ENCODE measurements around the gene SMYD3.
"Not testable (repeated sequence)": the region's sequence is repeated elsewhere in the genome, so short reads cannot be mapped to it uniquely, and the experiment has no call there.

The SMYD3 gene

GRCh38 chr1:246032984-246033383, 474.1 kb downstream of the SMYD3 start:
- WGBS, 2 experiments (ENCODE audit: insufficient coverage in 2 of 2) = 100% methylated on average over 1 of the region's 1 CpG; no CpG with 5 or more reads in 1 of the 2 experiments
- H3K9me3 ChIP-seq (ENCODE audit: control insufficient read depth, low read length) = no peaks in the 10 kb centered on the region
- H3K4me3 ChIP-seq (ENCODE audit: extremely low read depth, insufficient read depth, low read length, poor library complexity, severe bottlenecking) = no peak overlapping the region
- H3K4me1 ChIP-seq (ENCODE audit: control insufficient read depth, insufficient read depth, low read length, poor library complexity, severe bottlenecking) = no peaks in the 10 kb centered on the region
- H3K27ac ChIP-seq (ENCODE audit: low read depth, low read length, severe bottlenecking) = no peak overlapping the region
- no peaks in the 10 kb centered on the region for H3K36me3 ChIP-seq (ENCODE audit: control insufficient read depth, insufficient read depth, low read length)

- WGBS, 2 experiments (ENCODE audit: insufficient coverage in 2 of 2) = 89 to 100% methylated on average over 1 to 3 of the region's 3 CpGs
- no peak overlapping the region for H3K27ac ChIP-seq (ENCODE audit: low read depth, low read length, severe bottlenecking)
- no peaks in the 10 kb centered on the region for H3K36me3 ChIP-seq (ENCODE audit: control insufficient read depth, insufficient read depth, low read length)
- H3K9me3 ChIP-seq (ENCODE audit: control insufficient read depth, low read length) = no peaks in the 10 kb centered on the region
- H3K4me3 ChIP-seq (ENCODE audit: extremely low read depth, insufficient read depth, low read length, poor library complexity, severe bottlenecking) = no peak overlapping the region
- H3K4me1 ChIP-seq (ENCODE audit: control insufficient read depth, insufficient read depth, low read length, poor library complexity, severe bottlenecking) = no peaks in the 10 kb centered on the region
These were observed 475.0 kb downstream of the SMYD3 start for GRCh38 chr1:246032031-246032551.

GRCh38 chr1:246029616-246030015, 477.5 kb downstream of the SMYD3 start:
- WGBS, 2 experiments (ENCODE audit: insufficient coverage in 2 of 2) = no CpG with 5 or more reads among the region's 1 CpG
- no peak overlapping the region for H3K27ac ChIP-seq (ENCODE audit: low read depth, low read length, severe bottlenecking)

DNA sequence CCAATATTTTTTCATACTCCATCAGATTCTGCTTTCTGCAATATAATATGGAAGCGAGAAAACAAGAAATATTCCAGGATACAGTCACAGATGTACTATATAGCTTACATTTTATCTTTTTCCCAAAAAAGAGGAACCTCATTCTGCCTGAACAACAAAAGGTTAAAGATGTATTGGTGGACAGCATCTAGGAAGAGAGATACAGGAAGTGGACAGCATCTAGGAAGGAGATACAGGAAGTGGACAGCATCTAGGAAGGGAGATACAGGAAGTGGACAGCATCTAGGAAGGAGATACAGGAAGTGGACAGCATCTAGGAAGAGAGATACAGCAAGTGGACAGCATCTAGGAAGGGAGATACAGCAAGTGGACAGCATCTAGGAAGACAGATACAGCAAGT, 483.0 kb downstream of the SMYD3 start:
- H3K27ac ChIP-seq (ENCODE audit: low read depth, low read length, severe bottlenecking); H3K4me1 ChIP-seq (ENCODE audit: control insufficient read depth, insufficient read depth, low read length, poor library complexity, severe bottlenecking); H3K9me3 ChIP-seq (ENCODE audit: control insufficient read depth, low read length); H3K4me3 ChIP-seq (ENCODE audit: extremely low read depth, insufficient read depth, low read length, poor library complexity, severe bottlenecking); H3K36me3 ChIP-seq (ENCODE audit: control insufficient read depth, insufficient read depth, low read length): not testable (repeated sequence)
- WGBS, 2 experiments (ENCODE audit: insufficient coverage in 2 of 2) = 80 to 100% methylated on average over 1 of the region's 1 CpG

More at GRCh38 chr1:246029616-246030015, 477.5 kb downstream of the SMYD3 start:
- H3K4me3 ChIP-seq (ENCODE audit: extremely low read depth, insufficient read depth, low read length, poor library complexity, severe bottlenecking) = no peak overlapping the region
- no peaks in the 10 kb centered on the region for H3K4me1 ChIP-seq (ENCODE audit: control insufficient read depth, insufficient read depth, low read length, poor library complexity, severe bottlenecking)
- no peaks in the 10 kb centered on the region for H3K9me3 ChIP-seq (ENCODE audit: control insufficient read depth, low read length)
- H3K36me3 ChIP-seq (ENCODE audit: control insufficient read depth, insufficient read depth, low read length) = no peaks in the 10 kb centered on the region

DNA sequence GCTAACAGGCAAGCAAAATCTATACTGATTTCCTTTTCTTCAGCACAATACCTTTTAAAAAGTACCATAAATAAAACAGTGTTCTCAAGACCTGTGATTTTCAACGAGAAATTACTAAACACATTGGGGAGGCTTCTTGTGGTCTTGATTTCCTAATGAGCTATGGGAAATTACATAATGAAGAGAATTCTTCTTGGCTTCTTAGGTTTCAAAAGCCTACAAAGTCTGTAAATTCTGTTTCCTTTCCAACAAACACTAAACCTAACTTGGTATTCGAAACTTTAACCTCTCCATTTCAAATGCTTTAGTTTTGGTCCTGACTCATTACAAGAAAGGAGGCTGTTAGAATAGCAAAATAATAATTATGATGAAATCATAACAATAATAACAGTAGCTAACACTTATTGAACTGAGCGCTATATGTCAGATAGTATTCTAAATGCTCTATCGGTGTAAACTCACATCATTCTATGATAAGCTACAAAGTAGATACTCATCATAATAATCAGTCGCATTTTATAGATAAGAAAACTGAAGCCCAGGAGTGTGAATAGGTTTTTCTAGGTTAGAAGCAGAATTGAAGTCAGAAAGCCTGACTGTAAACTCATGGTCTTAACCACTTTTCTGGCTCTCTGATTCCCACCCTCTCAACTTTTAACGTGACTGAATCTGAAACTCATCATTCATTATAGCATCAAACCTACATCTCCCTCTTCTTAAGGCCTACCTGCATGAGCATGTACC, 486.7 kb downstream of the SMYD3 start:
- 83 to 86% methylated on average over 1 of the region's 6 CpGs for WGBS, 2 experiments (ENCODE audit: insufficient coverage in 2 of 2)
- no peaks in the 10 kb centered on the region for H3K36me3 ChIP-seq (ENCODE audit: control insufficient read depth, insufficient read depth, low read length)
- H3K4me1 ChIP-seq (ENCODE audit: control insufficient read depth, insufficient read depth, low read length, poor library complexity, severe bottlenecking) = no peaks in the 10 kb centered on the region
- no peaks in the 10 kb centered on the region for H3K9me3 ChIP-seq (ENCODE audit: control insufficient read depth, low read length)
- H3K4me3 ChIP-seq (ENCODE audit: extremely low read depth, insufficient read depth, low read length, poor library complexity, severe bottlenecking) = no peak overlapping the region
- no peak overlapping the region for H3K27ac ChIP-seq (ENCODE audit: low read depth, low read length, severe bottlenecking)

GRCh38 chr1:246018146-246018545, 488.9 kb downstream of the SMYD3 start:
- H3K4me1 ChIP-seq (ENCODE audit: control insufficient read depth, insufficient read depth, low read length, poor library complexity, severe bottlenecking) = no peaks in the 10 kb centered on the region
- no peak overlapping the region for H3K27ac ChIP-seq (ENCODE audit: low read depth, low read length, severe bottlenecking)
- H3K36me3 ChIP-seq (ENCODE audit: control insufficient read depth, insufficient read depth, low read length) = no peaks in the 10 kb centered on the region
- no peak overlapping the region for H3K4me3 ChIP-seq (ENCODE audit: extremely low read depth, insufficient read depth, low read length, poor library complexity, severe bottlenecking)
- H3K9me3 ChIP-seq (ENCODE audit: control insufficient read depth, low read length) = no peaks in the 10 kb centered on the region
- 85% methylated on average over 3 of the region's 4 CpGs; no CpG with 5 or more reads in 1 of the 2 experiments for WGBS, 2 experiments (ENCODE audit: insufficient coverage in 2 of 2)

GRCh38 chr1:246012341-246012740, 494.7 kb downstream of the SMYD3 start:
- Histone ChIP-seq H3K27ac (ENCODE audit: low read depth, low read length, severe bottlenecking) (no peak overlapping the region), H3K9me3 (ENCODE audit: control insufficient read depth, low read length) (no peaks in the 10 kb centered on the region), H3K36me3 (ENCODE audit: control insufficient read depth, insufficient read depth, low read length) (no peaks in the 10 kb centered on the region), H3K4me1 (ENCODE audit: control insufficient read depth, insufficient read depth, low read length, poor library complexity, severe bottlenecking) (no peaks in the 10 kb centered on the region), H3K4me3 (ENCODE audit: extremely low read depth, insufficient read depth, low read length, poor library complexity, severe bottlenecking) (no peak overlapping the region)
- WGBS, 2 experiments (ENCODE audit: insufficient coverage in 2 of 2) = no CpG with 5 or more reads among the region's 5 CpGs

DNA sequence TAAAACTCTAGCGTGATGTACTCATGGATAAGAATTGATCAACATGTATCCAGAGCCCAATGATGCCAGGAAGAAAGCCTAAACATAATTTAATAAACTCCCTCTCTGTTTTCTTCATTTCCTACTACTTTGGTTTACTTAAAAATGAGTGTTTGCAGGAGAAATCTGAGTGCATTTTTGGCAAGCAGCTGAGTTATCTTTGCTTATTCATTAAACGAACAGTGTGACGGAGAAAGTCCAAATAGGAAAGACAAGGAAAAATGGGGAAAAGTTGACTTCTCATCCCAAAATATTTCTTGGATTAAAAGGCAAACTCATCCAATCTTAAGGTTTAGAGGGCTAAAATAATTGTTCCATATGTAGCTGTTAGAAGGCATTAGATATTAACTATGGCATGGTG, 496.7 kb downstream of the SMYD3 start:
- Histone ChIP-seq H3K9me3 (ENCODE audit: control insufficient read depth, low read length) (no peaks in the 10 kb centered on the region), H3K36me3 (ENCODE audit: control insufficient read depth, insufficient read depth, low read length) (no peaks in the 10 kb centered on the region), H3K4me1 (ENCODE audit: control insufficient read depth, insufficient read depth, low read length, poor library complexity, severe bottlenecking) (peaks cover 3% of the 10 kb centered on the region), H3K4me3 (ENCODE audit: extremely low read depth, insufficient read depth, low read length, poor library complexity, severe bottlenecking) (no peak overlapping the region), H3K27ac (ENCODE audit: low read depth, low read length, severe bottlenecking) (no peak overlapping the region)
- 88 to 100% methylated on average over 2 of the region's 3 CpGs for WGBS, 2 experiments (ENCODE audit: insufficient coverage in 2 of 2)

DNA sequence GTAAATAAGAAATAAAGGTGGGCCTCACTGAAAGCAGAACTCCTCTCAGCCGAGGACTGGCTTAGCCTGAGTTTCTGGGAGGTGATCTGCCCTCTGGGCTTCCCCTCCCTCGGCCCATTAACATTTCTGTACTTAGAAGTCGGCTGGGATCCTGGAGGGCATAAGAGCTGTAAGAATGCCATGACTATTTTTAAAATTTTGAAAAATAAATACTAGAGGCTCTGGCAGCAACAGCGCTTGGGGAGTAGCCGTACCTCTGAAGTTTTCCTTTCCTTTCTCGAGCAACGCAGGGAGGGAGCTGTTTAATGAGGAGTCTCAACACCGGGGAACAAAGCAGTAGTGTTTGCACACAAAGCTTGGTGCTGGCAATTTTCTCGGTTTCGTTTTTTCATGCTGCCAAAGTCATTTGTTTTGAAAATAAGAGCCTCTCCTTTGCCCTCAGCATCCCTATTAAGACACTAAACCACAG, 498.7 kb downstream of the SMYD3 start:
- no peaks in the 10 kb centered on the region for H3K9me3 ChIP-seq (ENCODE audit: control insufficient read depth, low read length)
- 75 to 85% methylated on average over 8 to 9 of the region's 10 CpGs for WGBS, 2 experiments (ENCODE audit: insufficient coverage in 2 of 2)
- H3K4me1 ChIP-seq (ENCODE audit: control insufficient read depth, insufficient read depth, low read length, poor library complexity, severe bottlenecking) = peaks cover 6% of the 10 kb centered on the region
- no peak overlapping the region for H3K27ac ChIP-seq (ENCODE audit: low read depth, low read length, severe bottlenecking)
- H3K36me3 ChIP-seq (ENCODE audit: control insufficient read depth, insufficient read depth, low read length) = no peaks in the 10 kb centered on the region
- no peak overlapping the region for H3K4me3 ChIP-seq (ENCODE audit: extremely low read depth, insufficient read depth, low read length, poor library complexity, severe bottlenecking)

DNA sequence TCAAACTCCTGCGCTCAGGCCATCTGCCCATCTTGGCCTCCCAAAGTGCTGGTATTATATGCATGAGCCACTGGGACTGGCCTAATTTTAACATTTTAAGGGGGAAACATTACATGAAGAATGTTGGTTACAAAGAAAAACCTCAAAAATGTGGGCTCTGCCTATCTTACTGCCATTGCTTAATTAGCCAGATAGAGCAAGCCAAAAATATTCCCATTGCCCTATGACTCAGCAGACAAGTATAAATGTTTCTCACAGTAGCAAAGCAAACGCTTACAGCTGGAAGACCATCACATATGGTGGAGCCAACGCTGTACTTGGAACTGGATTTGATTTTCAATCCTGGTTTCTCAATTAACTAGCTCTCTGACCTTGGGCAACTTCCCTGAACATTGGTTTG, 502.0 kb downstream of the SMYD3 start:
- no peak overlapping the region for H3K27ac ChIP-seq (ENCODE audit: low read depth, low read length, severe bottlenecking)
- no peaks in the 10 kb centered on the region for H3K36me3 ChIP-seq (ENCODE audit: control insufficient read depth, insufficient read depth, low read length)
- peaks cover 6% of the 10 kb centered on the region for H3K4me1 ChIP-seq (ENCODE audit: control insufficient read depth, insufficient read depth, low read length, poor library complexity, severe bottlenecking)
- H3K4me3 ChIP-seq (ENCODE audit: extremely low read depth, insufficient read depth, low read length, poor library complexity, severe bottlenecking) = no peak overlapping the region
- WGBS, 2 experiments (ENCODE audit: insufficient coverage in 2 of 2) = 97 to 100% methylated on average over 2 to 3 of the region's 3 CpGs
- no peaks in the 10 kb centered on the region for H3K9me3 ChIP-seq (ENCODE audit: control insufficient read depth, low read length)

DNA sequence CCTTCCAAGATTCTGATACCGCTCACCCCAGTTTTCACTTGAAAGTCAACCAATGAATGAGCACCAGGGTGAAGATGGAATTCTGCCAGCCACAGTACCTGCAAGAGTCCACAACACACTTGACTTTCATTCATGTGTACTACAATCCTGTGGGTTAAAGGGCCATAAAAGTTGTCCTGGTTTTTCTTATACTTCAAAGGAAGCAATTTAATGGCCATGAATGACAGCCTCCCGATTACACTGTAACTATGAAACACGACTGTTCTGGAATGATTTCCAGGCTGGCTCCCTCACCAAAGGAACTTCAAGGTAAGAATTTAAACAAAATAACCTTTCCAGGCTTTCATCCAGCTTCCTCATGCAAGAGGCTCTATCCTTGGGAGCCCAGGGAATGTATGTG, 502.8 kb downstream of the SMYD3 start:
- peaks cover 6% of the 10 kb centered on the region for H3K4me1 ChIP-seq (ENCODE audit: control insufficient read depth, insufficient read depth, low read length, poor library complexity, severe bottlenecking)
- no peaks in the 10 kb centered on the region for H3K9me3 ChIP-seq (ENCODE audit: control insufficient read depth, low read length)
- H3K36me3 ChIP-seq (ENCODE audit: control insufficient read depth, insufficient read depth, low read length) = no peaks in the 10 kb centered on the region
- no peak overlapping the region for H3K27ac ChIP-seq (ENCODE audit: low read depth, low read length, severe bottlenecking)
- 97 to 100% methylated on average over 2 of the region's 3 CpGs for WGBS, 2 experiments (ENCODE audit: insufficient coverage in 2 of 2)
- no peak overlapping the region for H3K4me3 ChIP-seq (ENCODE audit: extremely low read depth, insufficient read depth, low read length, poor library complexity, severe bottlenecking)

Data from mesodermal cell (in vitro differentiated cells).